Small intestine (tissue), 7 donors: ENCODE data around the gene STAT6. TPM values are rescaled to one million over a fixed set of nuclear protein-coding genes. Genes with fewer than 3 reads are reported as not detected.

Experiments used
- DNase-seq, 2 donors: peaks; one replicate each; pipeline versions ENCODE4 v3.0.0 to v3.0.0-alpha.2; 2013
- FAIRE-seq: peaks from 2 replicates; lab custom pipeline; 2012; peaks lifted over from hg19 to GRCh38; lab: Jason Lieb, UNC
- H3K27ac ChIP-seq, 3 donors: one replicate each; pipeline ENCODE4 v1.5.1; 2013; ENCODE audit warnings: low read length in 2 of 3, mild to moderate bottlenecking in 2 of 3, control low read depth in 1 of 3, inconsistent platforms in 1 of 3, low read depth in 1 of 3, moderate library complexity in 1 of 3
- H3K27me3 ChIP-seq, 3 donors: one replicate each; pipeline ENCODE4 v1.6.1; 2013; ENCODE audit warnings: low read length in 3 of 3, inconsistent platforms in 1 of 3; ENCODE audit not compliant: control insufficient read depth in 3 of 3, insufficient read depth in 3 of 3
- H3K36me3 ChIP-seq, 3 donors: one replicate each; pipeline ENCODE4 v1.6.1; 2013; ENCODE audit warnings: low read length in 3 of 3, inconsistent platforms in 1 of 3, low read depth in 1 of 3, mild to moderate bottlenecking in 1 of 3, moderate library complexity in 1 of 3; ENCODE audit not compliant: control insufficient read depth in 3 of 3, insufficient read depth in 2 of 3
- H3K4me1 ChIP-seq, 3 donors: one replicate each; pipeline ENCODE4 v1.6.1; 2013; ENCODE audit warnings: low read length in 2 of 3, inconsistent platforms in 1 of 3, low read depth in 1 of 3, mild to moderate bottlenecking in 1 of 3, moderate library complexity in 1 of 3; ENCODE audit not compliant: control insufficient read depth in 3 of 3, insufficient read depth in 2 of 3
- H3K4me3 ChIP-seq, 3 donors: one replicate each; pipeline ENCODE4 v1.5.1; 2013; ENCODE audit warnings: low read length in 3 of 3, control low read depth in 1 of 3, inconsistent platforms in 1 of 3, low read depth in 1 of 3, mild to moderate bottlenecking in 1 of 3, moderate library complexity in 1 of 3
- H3K9me3 ChIP-seq, 2 donors: one replicate each; pipeline ENCODE4 v1.6.1; 2013; ENCODE audit warnings: low read depth in 1 of 2, low read length in 1 of 2; ENCODE audit not compliant: control insufficient read depth in 2 of 2, insufficient read depth in 1 of 2
- WGBS, 3 donors: extraction: QIAGEN DNeasy Blood & Tissue Kit; methylation state at CpG; one replicate each; pipeline ENCODE4 v1.1.7; 2013; 5-methylcytosine and 5-hydroxymethylcytosine counted together
- polyA plus RNA-seq, 4 donors: library from polyadenylated mRNA; stranded (reverse) in 3 of 4; unstranded in 1 of 4; fragments of 200-250 nt in 3 of 4; fragments of 120-200 nt in 1 of 4; gene quantifications; one replicate each; pipeline versions ENCODE4 v1.2.1 to v1.2.3, GENCODE V29; 2013
- donor health status: healthy with polysubstance abuse.
- donor health status: control.
- donor health status: control.
- donor health status: Bipolar disorder and iron deficiency.
- donor health status: healthy.

Gene STAT6
- polyA plus RNA-seq, 4 donors: 117 to 842 (median 344) TPM

DNA sequence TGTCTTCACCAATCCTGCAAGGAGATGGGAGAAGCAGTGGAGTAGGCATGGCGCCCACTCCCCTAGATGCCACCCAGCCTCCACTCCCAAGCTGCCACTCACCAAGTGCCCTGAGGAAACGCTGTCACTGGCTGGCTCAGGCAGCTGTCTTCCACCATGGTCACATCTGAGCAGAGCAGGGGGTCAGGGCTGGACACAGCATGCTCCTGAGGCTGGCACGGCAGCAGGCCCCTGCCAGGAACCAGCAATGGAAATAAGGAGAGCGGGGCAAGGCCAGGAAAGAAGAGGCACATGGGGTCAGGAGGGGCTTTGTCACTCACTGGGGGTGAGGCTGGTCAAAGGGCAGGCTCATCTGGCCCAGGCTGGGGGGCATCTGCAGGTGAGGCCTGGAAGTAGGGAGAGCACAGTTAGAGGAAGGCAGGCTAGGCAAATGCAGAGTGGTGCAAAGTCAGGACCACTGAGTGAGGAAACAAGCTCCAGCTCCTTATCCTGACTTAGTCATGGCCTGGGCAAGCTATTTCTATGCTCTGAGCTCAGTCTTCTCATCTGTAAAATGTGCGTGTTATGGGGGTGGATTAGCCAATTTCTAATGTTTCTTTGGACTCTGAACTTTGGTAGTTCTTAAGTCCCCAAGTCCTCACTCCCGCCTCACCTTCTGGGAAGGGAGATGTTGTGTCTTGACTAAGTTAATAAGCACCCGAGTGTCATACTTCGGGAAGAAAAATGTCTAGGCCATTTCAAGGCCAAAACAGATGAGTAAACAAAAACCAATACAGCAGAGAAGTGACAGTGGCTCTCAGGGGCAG, 14.2 kb downstream of the STAT6 start:
- H3K36me3 ChIP-seq: peaks cover 6 to 83% (median 21%) of the 10 kb centered on the region in 3 donors
- H3K4me1 ChIP-seq: peaks cover 0 to 25% (median 0%) of the 10 kb centered on the region in 3 donors
- DNase-seq: no peak
- no peak overlapping the region for H3K4me3 ChIP-seq
- no peaks in the 10 kb centered on the region for H3K27me3 ChIP-seq
- no peaks in the 10 kb centered on the region for H3K9me3 ChIP-seq
- H3K27ac ChIP-seq: peak overlapping the region in 1 of 3 donors; percentile 14
- FAIRE-seq: no peak
- 73 to 84% (median 77%) methylated on average over 8 of the region's 8 CpGs for WGBS, 3 donors

DNA sequence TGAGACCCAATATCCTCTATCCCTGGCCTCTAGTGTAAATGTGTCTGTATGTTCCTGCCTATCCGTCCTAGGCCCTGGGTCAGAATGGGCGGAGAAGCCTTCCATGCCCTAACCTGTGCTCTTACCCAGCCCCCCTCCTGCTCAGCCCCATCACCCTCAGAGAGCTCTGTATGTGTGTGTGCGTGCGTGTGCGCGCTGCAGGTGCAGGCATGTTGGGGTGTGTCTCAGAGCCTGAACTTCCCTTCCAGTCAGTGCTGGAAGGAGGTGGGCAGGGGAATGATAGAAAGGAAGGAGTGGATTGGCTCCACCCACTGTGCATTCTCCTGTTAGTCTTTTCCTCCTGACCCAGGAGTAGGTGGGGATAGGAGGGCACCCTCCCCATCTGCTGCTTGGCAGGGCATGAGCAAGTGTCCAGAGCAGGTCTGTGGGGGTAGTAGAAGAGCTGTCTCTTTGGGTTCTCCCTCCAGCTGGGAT, 15.0 kb downstream of the STAT6 start:
- H3K4me1 ChIP-seq: peaks cover 0 to 19% (median 0%) of the 10 kb centered on the region in 3 donors
- DNase-seq (peak in 1 of 2 donors; percentile 33), FAIRE-seq (no peak)
- WGBS, 3 donors: 59 to 81% (median 62%) methylated on average over 6 of the region's 6 CpGs
- peaks cover 6 to 83% (median 23%) of the 10 kb centered on the region in 3 donors for H3K36me3 ChIP-seq
- H3K27ac ChIP-seq: peak overlapping the region in 1 of 3 donors; percentile 11
- no peaks in the 10 kb centered on the region for H3K9me3 ChIP-seq
- no peak overlapping the region for H3K4me3 ChIP-seq
- H3K27me3 ChIP-seq: no peaks in the 10 kb centered on the region

DNA sequence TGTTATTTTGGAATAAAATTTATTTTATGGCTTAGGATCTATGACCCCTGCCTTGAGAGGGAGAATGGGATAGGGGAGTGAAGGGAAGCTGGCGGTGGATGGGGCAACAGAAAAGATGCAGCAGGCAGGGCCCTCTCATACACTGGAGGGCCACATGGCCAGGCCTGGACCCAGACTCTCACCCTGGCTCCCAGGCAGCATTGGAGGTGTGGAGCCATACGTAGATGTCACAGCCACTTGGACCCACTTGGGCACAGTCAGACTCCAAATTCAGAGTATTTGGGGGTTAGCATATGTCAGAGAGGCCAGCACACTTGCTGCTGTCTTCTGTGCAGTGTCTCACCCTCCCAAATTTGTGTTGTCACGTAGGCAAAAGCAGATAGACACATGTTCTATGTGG, 15.7 kb downstream of the STAT6 start:
- 85 to 97% (median 96%) methylated on average over 3 of the region's 3 CpGs for WGBS, 3 donors
- Histone ChIP-seq H3K9me3 (no peaks in the 10 kb centered on the region), H3K36me3 (peaks cover 6 to 90% (median 23%) of the 10 kb centered on the region in 3 donors), H3K27me3 (no peaks in the 10 kb centered on the region), H3K4me3 (no peak overlapping the region), H3K4me1 (peaks cover 0 to 18% (median 0%) of the 10 kb centered on the region in 3 donors), H3K27ac (no peak overlapping the region)
- no peak for DNase-seq
- no peak for FAIRE-seq

DNA sequence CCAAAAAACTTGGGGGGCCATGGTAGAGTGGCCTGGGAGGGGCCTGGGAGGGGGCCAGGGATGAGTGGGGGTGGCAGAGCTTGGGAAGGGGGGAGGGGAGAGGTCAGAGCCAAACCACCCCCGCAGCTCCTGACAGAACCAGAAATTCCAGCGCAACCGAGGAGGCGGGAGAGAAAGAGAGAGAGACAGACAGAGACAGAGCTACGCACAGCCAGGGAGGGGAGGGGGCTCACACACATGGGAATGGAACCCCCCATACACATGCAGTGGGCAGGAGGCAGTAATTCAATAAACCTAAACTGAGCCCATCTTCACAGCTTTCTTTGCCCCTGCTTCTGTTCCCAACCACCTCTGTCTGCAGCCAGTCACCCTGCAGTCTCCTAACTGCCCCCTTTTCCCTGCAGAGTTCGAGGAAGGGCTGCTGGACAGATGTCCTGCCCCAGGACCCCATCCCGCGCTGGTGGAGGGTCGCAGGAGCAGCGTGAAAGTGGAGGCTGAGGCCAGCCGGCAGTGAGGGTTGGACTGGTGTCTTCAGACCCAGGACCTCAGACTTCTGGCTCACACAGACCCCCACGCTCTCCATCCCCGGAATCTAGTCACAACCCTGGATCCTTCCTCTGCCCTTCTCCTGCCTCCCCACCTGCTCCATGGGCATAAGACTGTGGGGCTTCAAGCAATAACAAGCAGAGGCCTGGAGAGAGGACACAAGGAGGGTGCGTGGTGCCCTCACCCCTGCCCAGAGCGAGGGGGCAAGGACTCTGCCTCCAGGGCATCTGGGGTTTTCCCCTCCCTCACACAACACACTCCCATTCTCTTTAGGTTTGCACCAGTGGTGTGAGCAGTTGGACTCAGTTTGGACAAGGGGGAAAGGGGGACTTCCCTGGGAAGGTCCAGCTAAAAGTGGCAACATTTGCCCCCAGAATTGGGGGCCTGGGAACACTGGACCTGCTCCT, 16.7 kb downstream of the STAT6 start:
- Histone ChIP-seq H3K9me3 (no peaks in the 10 kb centered on the region), H3K27me3 (no peaks in the 10 kb centered on the region), H3K4me1 (peaks cover 0 to 17% (median 0%) of the 10 kb centered on the region in 3 donors), H3K4me3 (no peak overlapping the region), H3K36me3 (peaks cover 2 to 85% (median 19%) of the 10 kb centered on the region in 3 donors), H3K27ac (peak overlapping the region in 2 of 3 donors; percentile 17 to 78)
- WGBS, 3 donors: 54 to 77% (median 68%) methylated on average over 13 to 15 of the region's 15 CpGs
- FAIRE-seq (no peak), DNase-seq (no peak)

DNA sequence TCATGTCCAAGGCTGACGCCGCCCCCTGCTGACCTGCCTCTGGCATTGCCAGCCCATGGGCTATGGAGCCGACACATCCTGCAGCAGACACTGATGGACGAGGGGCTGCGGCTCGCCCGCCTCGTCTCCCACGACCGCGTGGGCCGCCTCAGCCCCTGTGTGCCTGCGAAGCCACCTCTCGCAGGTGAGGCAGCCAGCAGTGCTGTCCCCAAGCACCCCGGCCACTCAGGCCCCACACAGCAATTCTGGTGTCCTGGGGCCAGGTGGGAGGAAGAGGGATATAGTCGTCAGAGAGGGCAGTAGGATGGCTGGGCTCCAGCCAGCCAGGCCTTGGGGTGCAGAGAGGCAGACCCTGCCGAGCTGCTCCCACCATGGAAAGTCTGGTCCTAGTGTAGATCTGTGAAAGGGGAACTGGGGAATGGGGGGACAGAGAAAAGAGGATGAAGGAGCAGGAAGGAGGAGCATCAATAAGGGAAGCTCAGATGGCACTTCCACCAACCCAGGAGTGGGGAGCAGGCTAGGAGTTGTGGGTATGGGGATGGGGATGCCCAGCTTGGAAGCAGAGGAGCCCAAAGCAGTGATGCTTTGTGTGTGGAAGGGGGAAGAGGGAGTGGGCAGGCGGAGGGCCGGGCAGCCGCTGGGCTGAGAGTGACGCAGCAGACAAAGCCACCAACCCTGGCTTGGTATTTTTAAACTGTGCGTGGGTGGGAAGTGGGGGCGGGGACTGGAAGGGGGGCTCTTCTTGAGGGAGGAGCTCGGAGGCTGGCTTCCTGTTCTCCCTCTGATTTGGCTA, 17.6 kb downstream of the STAT6 start:
- FAIRE-seq (no peak), DNase-seq (no peak)
- 44 to 73% (median 61%) methylated on average over 22 to 24 of the region's 24 CpGs for WGBS, 3 donors
- Histone ChIP-seq H3K4me3 (no peak overlapping the region), H3K27me3 (no peaks in the 10 kb centered on the region), H3K27ac (peak overlapping the region in 2 of 3 donors; percentile 57 to 69), H3K4me1 (peaks cover 0 to 17% (median 0%) of the 10 kb centered on the region in 3 donors), H3K9me3 (no peaks in the 10 kb centered on the region), H3K36me3 (peaks cover 2 to 76% (median 15%) of the 10 kb centered on the region in 3 donors)

DNA sequence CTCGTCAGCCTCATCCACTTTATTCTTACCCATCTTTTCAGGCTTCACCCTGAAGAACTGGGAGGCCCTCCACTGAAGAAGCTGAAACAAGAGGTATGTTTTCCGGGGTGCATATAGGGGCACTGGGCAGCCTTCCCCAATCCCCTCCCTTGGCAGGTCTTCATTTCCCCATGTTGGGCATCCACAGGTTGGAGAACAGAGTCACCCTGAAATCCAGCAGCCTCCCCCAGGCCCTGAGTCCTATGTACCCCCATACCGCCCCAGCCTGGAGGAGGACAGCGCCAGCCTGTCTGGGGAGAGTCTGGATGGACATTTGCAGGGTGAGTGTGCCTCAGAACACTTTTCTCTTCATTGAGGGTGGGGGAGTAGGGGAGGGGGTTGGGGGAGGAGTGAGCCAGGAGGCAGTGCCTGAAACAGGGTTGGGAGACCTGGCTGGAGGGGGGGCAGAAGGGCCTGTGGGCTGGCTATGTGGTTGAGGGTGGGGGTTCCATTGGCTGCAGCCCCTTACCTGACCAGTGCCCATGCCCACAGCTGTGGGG, 18.2 kb downstream of the STAT6 start:
- H3K27ac ChIP-seq: peak overlapping the region in 1 of 3 donors; percentile 21
- H3K36me3 ChIP-seq: peaks cover 0 to 73% (median 12%) of the 10 kb centered on the region in 3 donors
- no peak overlapping the region for H3K4me3 ChIP-seq
- 83 to 87% (median 86%) methylated on average over 4 of the region's 4 CpGs for WGBS, 3 donors
- no peaks in the 10 kb centered on the region for H3K27me3 ChIP-seq
- DNase-seq (no peak), FAIRE-seq (no peak)
- H3K9me3 ChIP-seq: no peaks in the 10 kb centered on the region
- H3K4me1 ChIP-seq: peaks cover 0 to 21% (median 0%) of the 10 kb centered on the region in 3 donors

DNA sequence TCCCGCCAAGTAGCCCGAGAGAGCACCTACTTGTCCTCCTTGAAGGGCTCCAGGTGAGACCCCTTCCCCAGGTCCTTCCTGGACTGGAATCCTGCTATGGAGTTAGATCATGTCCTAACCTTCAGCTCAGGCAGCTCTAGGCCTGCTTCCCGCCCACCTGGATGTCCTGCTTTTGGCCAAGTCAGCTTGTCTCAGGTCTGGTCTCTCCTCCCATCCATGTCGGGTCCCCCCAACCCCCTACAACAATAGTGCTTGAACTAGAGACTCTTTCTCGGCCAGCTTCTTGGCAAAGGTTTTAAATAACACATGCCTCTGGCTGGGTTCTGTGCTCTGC, 18.7 kb downstream of the STAT6 start:
- DNase-seq: no peak
- H3K27ac ChIP-seq: peak overlapping the region in 1 of 3 donors; percentile 21
- H3K9me3 ChIP-seq: no peaks in the 10 kb centered on the region
- WGBS, 3 donors: 77 to 85% (median 84%) methylated on average over 5 of the region's 5 CpGs
- H3K4me1 ChIP-seq: peaks cover 0 to 21% (median 0%) of the 10 kb centered on the region in 3 donors
- H3K27me3 ChIP-seq: no peaks in the 10 kb centered on the region
- no peak overlapping the region for H3K4me3 ChIP-seq
- peaks cover 0 to 70% (median 9%) of the 10 kb centered on the region in 3 donors for H3K36me3 ChIP-seq
- FAIRE-seq: no peak
